C4-2B (cell line): Measurements from ENCODE around the gene PIRT.

ENCODE experiments used
- CTCF ChIP-seq: fragments of 450-650 bp; conservative IDR thresholded peaks from 2 replicates; pipeline ENCODE4 v1.5.1; 2017; ENCODE audit warnings: mild to moderate bottlenecking
- ZFX ChIP-seq: fragments of 450-650 bp; IDR thresholded peaks from 2 replicates; pipeline ENCODE4 v1.6.1; 2017

DNA sequence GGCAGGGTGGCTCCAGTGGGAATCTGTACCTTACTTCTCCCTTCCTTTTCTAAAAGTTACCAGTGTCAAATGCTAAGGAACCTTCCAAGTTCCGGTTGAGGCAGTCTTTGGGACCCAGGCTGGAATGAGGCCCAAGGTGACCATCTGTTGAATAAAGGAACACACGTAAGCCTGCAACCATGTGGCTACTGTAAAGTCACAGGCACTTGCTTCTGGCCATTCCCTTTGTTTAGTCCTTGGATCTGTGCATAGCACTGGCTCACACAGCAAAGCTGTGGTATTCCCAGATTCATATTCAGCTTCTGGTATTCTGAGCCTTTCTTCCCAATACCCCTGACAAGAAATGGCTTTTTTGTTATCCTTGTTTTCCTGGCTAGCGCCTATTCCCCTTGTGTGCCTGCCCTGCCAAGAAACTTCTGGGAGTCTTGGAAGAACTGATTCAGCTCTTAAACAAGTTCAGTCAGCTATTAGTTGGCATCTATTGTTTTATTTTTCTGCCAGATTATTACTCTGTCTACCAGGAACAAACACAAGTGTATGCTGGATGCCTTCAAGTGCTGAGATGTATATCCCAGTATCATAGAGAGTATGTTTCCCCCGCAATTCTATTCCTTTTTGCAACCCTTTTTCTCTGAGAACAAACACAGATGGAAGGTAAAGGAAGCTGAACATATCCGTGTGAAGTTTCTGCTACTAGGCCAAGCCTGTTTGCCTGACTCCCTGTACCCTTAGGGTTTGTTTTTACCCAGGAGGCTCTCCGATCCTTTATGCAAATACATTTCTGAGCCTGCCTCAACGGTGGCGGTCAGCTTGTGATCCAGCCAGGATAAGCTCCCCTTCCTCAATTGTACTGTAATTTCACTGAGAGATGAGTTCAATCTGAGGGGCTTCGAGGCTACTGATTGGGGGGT, 47.1 kb downstream of the PIRT start:
- TF ChIP-seq CTCF = no peak
- no peak for TF ChIP-seq ZFX
